NCI-H2196 (cell line): ENCODE results near the gene HYAL3.

Experiments used
- DNase-seq: peaks from one replicate; lab custom pipeline; 2025; ENCODE audit not compliant: unreplicated experiment; lab: John Stamatoyannopoulos, UW

HYAL3 gene

DNA sequence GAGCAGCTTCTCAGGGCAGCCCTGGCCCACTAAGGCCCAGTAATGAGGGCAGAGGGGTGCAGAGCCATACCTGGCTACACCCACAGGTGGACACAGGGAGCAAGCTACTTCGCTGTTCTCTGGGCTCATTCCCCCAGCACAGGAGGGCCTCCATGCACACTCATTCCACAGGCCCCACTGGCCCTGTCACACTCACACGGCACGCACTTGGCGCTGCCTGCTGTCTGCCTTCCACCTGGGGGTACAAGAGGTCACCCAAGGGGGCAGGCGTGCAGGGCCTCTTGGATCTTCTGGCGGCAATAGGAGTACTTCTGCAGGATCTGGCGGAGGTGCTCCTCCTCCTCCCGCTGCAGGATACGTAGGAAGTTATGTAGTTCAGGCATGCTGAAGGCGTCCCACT, 31.1 kb upstream of the HYAL3 start:
- DNase-seq: no peak

DNA sequence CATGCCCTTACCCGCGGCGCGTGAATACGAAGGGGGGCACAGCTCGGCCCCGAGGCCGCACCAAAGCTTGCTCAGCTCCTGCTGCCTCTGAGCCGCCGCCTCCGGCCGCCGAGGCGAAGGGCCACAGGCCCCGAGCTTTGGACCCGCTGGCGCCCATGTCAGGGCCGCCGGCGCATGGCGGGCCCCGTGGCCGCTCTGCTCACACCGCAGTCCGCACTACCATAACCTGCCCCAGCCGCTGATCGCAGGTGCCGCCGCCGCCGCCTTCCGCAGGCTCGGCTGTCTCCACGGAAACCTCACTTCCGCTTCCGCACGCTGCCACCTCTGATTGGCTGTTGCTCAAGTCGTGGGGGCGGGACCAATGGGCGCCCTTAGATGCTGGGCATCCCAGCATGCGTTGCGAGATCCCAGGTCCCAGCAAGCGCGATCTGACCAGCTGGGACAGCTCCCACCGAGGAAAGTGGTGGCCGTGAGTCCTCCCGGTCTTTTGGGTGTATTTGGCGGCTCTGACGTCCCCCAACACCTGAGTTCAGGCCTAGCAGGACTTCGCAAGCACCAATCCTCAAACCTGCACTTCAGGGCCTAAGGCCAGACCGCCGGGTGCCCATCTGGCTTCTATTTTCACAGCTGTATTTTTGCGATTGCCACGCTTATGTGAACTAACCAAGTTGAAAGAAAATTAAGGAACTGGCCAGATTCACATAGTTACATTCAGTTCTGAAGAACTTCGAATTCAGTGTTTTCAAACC, 28.9 kb upstream of the HYAL3 start, which contains the start of gene TUSC2:
TSS of gene TUSC2 (minus strand) at position 281 of the 749 bp plus-strand sequence. CDS start at position 157, 124 bp downstream.
- DNase-seq: peak; percentile 89

- no peak for DNase-seq
Observed at GRCh38 chr3:50327129-50327528, 27.9 kb upstream of the HYAL3 start.

- DNase-seq: no peak
Observed at GRCh38 chr3:50326182-50326541, 27.0 kb upstream of the HYAL3 start.

DNA sequence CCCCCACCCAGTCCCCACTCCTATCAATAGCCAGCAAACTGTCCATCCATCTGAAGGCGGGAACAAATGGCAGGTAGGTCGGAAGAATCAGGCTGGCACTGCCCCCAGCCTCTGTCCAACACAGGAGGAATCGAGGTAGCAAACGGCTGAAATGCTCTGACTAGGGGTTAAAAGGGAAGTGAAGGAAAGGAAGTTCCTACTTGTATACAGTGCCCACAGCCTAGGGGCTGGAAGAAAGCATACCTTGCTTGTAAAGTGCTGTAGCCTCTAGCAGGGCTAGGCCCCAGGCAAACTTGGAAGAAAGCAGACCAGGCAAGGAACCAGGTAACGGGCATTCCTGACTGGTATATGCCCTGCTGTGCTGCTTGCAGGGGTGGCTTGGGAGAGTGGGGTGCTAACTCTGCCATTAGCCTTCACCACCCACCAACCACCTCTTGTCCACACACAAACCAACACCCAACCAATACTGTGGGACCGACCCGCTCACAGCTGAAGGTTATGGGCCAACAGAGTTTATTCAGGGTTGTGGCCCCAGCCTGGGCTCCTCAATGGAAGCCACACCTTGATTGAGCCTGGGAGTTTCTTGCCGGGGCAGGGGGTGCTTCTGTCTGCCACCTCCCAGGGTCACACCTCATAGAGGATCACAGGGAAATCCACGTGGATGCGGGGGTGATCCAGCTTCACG, 26.4 kb upstream of the HYAL3 start:
- DNase-seq: no peak

DNA sequence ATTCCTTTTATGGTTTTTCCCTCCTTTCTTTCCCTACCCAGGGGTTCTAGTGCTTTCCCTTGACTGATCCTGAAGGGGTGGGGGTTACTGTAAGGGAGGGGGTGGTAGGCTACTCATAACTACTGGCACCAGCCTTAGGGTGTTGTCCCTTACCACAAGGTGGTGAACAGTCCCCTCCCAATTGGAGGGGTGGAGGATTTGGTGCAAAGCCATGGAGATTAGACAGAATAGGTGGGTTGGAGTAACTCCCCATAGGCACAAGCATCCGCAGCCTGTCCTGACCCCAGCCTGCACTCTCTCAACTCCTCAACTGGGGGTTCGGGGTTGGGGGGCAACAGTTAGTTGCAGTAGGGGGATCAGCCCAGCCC, 25.9 kb upstream of the HYAL3 start:
- DNase-seq: no peak

- peak; percentile 63 for DNase-seq
Observed at GRCh38 chr3:50324351-50325112, 25.3 kb upstream of the HYAL3 start.

DNA sequence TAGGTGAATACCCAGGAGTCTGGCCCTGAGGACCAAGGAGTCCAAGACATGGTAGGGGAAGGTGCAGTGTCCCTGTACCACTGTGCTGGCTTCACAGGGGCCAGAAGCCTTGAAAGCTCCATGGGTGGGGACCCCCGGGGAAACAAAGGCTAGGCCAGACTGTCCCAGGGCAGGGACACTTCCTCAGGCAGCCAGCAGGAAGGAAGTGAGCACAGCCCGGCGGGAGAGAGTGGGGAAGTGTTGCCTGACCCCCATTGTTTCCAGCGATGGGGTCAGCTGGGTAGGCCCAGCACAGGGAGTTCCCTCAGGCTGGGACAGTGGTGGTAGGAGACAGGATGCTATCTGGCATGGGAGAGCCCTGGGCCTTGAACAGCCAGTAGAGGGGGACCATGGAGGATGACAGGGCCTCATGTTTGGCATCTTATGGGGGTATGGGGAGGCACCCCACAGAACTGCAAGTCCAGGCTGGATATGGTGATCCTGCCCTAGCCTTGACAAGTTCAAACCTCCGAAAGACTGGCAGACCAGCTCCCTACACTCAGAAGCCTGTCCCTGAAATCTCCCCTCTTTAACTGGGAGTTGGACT, 24.5 kb upstream of the HYAL3 start:
- no peak for DNase-seq

GRCh38 chr3:50323092-50323600, 23.9 kb upstream of the HYAL3 start:
- no peak for DNase-seq

DNA sequence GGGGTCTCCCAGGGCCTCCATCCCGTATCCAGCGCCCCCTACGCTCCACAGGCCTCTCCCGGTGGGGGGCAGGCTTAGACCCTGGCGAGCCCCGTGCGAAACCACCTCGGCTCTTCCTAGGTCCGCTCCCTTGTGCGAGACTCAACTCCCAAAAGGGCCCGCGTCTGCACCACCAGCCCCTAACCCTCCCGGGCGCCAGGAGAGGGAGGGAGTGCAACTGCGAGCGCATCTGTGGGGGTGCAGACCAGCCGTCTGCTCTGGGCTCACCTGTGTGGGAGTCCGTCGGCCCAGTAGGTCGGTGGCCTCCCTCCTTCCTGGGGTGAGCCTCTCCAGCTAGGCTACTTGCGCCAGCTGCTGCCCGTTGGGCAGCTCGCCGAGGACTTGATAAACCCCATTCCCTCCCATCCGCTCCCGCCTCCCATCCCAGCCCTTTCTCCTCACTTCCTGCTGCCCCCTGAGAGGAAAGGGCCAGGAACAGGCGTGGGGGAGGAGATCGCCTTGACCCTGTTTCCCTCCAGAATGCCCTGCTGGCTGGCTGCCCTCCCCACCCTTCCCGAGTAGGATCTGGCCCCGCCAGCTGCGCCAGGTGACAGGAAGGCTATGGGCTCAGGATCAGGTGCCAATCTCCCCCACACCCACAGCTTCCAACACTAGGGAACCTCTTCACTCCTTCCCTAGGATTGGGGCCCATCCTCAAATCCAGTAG, 23.3 kb upstream of the HYAL3 start, which contains the start of gene HYAL2:
TSS of gene HYAL2 (minus strand) at position 360 of the 706 bp plus-strand sequence. CDS start 2,256 bp downstream, outside the sequence.
- DNase-seq: peak; percentile 54

DNA sequence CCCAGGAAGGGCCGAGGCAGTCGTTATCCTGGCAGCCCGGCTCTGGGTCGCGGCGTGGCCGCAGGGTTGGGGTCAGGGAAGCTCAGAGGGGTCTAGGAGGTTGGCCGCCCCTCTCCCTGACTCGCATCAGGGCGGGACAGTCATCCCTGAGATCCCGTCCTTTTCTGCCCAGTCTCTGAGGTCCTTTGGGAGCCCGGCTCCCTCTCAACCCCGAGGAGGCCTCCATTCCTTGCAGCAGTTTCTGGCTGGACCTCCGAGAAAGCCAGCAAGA, 22.8 kb upstream of the HYAL3 start:
- DNase-seq: no peak

DNA sequence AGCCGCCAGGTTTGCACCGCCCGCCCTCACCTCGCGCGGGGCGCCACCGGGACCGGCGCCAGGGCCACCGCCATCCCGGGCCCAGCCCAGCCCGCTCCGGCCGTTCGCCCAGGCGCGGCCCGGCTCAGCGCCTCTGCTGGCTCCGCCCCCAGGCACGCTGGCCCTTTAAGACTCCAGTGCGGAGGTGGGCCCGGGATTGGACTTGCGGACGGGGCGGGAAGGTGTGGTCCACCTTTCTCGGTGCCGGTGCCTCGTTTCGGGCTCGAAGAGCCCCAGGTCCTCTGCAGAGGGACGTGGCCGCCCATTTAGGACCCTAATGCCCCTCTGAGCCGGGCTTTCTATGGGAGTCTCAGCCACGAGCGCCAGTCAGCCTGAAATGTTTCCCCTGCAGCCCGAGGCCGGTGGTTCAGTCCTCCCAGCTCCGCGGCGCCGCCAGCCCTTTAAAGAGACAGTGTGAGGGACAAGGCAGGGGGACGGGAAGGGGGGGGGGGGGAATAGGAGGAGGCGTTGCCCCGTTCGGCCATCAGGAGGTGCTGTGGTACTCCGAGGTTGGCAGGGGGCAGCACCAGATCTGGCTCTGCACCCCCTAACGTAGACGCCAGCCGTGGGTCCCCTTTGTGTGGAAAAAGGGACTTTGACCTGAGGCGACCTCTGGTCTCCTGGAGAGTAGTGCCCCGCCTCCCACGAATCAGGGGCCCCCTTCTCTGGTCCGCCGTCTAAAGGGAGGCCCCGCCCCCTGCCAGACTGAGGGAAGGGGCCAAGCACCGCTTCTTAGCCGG, 22.3 kb upstream of the HYAL3 start:
- DNase-seq: peak; percentile 74

- DNase-seq: peak; percentile 58
Observed at GRCh38 chr3:50320853-50321335, 21.7 kb upstream of the HYAL3 start.

DNA sequence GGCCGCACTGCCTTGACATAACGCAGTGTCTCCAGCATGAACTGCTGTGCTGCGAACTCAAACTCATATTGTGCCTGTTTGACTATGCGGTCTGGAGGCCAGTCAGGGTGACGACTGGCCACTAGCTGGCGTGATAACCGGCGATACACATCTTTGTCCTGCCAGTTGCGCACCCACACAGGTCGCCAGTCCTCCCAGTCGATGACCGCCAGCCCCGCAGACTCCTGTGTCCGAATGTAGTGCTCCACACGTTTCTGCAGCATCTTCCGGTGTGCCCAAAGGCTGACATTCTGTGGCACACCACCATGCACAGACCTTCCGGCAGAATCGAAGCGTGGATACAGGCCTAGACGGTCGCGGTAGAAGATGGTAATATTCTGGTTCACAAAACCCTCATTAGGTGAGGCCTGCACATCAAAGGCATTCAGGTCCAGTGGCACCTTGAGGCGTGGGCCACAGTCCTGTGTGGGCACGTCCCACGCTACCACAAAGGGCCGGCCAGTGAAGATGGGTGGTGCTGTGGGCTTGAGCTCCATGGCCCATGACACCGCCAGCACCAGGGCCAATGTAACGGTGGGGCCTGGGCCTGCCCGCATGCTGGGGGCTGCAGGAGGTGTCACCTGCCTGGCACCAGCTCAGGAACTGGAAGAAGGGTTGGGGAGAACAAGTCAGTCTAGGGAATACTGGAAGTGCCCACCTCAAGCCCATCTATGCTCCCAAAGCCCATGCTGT, 20.9 kb upstream of the HYAL3 start:
- no peak for DNase-seq

GRCh38 chr3:50319181-50319893, 20.1 kb upstream of the HYAL3 start:
- DNase-seq: no peak

DNA sequence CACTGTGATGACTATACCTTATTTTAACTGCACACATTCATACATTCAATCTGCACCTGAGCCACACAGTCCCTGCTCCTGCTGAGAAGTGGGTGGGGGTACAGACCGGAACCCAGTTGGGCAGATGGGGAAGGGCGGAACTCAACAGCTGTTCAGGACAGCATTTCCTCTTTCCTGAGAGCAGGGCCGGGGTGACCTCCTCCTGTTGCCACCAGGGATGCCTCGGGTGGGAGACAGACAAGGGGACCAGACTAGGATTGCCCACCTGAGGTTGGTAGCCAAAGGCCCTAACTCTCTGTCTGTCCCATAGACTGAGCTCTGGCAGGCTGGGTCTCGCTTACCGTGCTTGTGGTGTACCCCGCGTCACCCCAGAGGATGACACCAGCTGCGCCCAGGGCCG, 19.4 kb upstream of the HYAL3 start:
- DNase-seq: no peak

- DNase-seq: no peak
Observed at GRCh38 chr3:50318163-50318562, 19.0 kb upstream of the HYAL3 start.

DNA sequence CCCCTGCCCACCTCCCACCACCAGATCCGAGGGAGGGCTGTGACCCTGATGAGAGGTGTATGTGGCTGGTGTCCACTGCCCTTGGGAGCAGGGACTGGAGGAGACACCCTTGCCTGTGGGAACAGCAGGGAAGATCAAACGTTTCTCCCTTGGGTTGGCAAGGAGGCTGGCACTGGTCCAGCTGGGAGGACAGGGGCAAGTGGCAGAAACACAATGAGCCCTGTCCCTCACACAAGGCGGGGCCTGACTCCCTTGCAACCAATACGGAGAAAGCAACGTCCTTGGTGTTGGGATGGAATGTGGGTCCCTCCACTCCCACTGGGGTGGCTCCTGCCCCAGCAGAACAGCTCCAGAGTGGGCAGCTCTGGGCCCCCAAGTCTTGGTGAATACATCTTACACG, 18.1 kb upstream of the HYAL3 start:
- DNase-seq: peak; percentile 11
